HG03280 (cell line): ENCODE data around the gene TCHP.

Experiments
- ATAC-seq: cut with Tn5 transposase; IDR thresholded peaks from one replicate; pipeline ENCODE4 v1.9.1; 2021; ENCODE audit warnings: mild to moderate bottlenecking, moderate library complexity; ENCODE audit not compliant: unreplicated experiment

The TCHP gene

DNA sequence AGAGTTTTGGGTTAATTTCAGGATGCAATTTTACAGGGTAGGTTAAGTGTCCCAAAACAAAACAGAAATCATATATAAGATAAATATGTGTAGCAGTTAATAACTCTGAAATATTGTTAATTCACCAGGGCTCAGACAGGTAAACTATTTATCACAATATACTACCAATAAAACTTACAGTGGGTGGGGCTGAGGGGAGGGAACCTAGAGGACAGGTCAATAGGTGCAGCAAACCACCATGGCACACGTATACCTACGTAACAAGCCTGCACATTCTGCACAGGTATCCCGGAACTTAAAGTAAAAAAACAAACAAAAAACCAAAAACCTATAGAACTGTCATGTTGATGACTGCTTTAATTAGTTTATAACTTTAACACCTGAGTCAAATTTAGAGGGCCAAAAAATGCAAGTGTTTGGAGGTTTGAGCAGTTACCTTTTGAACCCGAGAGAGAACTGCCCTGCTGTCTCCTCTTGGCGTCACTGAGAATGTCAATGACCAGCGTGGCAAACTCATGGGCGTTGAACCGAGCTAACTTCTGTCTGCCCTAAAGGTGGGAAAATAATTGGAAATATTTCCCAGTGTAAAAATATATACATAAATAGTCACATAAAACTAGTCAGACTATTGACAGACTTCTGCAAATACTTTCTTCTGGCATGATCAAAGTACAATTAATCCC lies 59.5 kb downstream of the TCHP start:
- no peak for ATAC-seq

DNA sequence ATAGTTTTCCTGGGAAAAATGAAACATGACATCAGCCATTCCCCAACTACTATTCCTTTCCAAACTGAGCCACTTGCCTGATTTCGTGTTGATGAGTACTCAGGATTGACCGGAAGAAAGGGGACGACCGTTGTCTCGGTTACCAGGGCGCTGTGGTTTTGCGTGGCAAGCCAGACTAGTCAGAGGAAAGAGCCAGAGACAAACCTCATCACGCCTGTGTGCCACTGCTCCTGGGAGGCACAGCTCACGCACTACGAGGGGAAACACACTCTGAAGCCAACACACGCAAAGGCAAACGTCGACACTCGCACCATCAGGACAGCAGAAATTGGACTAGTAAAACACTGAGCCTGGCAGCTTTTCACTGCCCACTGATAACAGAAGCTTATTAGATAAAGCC lies 61.1 kb downstream of the TCHP start:
- ATAC-seq = no peak

DNA sequence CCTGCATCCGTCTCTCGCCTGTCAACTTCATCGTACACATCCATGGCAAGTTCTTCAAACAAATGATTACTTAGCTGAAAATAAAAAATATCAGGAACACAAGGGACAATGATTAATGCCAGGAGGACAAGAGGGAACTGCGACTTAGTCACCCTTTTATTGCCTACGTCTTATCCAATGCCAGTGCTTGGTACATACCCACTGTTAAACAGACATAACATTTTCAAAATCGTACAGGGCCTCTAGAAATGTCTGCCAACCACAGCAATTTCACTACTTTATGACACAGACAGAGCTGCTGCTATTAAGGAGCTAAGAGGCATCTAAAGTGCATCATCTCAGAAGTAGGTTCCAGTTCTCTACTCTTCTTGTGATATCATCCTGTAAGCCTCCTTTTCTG lies 61.5 kb downstream of the TCHP start:
- ATAC-seq = no peak

DNA sequence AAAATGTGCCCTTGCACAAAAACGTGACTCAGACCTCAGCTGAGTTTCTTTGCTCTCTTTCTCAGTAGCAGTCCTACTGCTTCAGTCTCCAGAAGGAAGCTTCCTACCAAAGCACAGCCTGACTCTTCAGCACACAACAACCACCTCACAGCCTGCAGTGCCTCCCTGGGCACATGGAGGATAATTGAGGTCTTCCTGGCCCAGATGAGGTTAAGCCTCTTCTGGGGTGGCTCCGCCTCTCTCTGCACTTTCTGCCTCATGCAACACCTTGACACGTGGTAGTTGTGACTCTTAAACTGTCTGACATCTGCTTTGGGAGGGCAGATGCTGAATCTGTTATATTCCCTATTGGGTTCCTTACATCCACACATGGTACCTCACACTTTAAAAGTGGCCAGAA lies 62.3 kb downstream of the TCHP start:
- ATAC-seq = no peak

DNA sequence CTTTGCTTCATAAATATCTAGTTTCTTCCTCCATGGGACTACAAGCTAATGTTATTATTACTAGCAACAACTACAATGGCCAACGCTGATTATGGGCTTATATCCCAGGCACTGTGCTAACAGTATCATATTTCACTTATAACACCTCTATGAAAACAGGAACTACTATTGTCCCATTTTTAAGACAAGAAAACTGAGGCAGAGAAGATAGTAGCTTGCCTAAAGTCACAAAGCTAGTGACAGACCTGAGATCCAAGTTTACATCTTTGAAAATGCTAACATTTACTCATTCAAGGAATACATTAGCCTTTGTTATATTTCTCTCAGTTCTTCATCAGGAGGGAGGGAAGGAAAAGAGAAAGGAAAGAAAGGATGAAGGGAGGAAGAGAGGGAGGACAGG lies 63.3 kb downstream of the TCHP start:
- no peak for ATAC-seq

DNA sequence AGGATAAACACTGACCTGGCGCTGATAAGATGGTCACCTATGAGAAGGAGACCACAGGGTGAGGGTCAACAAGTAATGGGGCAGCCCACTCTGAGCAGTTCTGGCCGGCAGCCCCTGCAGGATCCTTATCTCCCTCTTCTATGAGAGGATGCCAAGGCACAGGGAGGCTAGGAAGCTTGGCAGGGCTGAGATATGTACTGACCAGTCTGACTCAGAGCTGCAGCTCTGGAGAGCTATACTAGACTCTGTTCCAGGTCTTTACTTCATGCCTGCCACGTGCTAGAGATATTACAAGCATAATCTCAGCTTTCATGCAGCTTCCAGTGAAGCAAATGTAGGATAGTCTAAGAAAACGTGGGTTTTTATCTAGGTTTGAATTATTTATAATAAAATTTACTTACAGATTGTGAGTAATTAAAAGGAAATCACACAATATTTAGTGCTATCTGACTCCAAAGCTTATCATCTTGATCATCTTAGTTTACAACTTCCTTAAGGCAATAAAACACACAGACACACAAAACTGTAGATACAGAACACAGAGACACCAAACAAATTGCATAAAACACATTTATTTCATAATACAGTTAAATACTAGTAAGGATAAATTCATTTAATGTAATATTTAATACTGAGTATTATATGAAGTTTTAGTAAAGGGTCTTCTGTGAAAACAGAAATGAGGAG lies 63.8 kb downstream of the TCHP start:
- no peak for ATAC-seq

DNA sequence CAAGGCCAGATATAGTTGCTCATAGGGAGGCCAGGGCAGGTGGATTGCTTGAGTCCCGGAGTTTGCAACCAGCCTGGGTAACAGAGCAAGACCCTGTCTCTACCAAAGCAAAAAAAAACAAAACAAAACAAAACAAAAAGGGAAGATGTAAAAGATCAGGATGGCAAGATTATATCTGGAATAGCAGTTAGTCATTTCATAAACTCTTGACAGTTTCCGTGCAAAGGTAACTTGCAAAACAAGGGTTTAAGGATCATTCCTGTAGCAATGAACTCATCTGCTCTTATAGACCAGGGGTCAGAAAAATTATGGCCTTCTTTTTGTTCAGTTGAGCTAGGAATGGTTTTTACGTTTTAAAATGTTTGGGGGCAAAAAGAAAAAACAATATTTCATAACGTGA lies 66.5 kb downstream of the TCHP start:
- no peak for ATAC-seq

DNA sequence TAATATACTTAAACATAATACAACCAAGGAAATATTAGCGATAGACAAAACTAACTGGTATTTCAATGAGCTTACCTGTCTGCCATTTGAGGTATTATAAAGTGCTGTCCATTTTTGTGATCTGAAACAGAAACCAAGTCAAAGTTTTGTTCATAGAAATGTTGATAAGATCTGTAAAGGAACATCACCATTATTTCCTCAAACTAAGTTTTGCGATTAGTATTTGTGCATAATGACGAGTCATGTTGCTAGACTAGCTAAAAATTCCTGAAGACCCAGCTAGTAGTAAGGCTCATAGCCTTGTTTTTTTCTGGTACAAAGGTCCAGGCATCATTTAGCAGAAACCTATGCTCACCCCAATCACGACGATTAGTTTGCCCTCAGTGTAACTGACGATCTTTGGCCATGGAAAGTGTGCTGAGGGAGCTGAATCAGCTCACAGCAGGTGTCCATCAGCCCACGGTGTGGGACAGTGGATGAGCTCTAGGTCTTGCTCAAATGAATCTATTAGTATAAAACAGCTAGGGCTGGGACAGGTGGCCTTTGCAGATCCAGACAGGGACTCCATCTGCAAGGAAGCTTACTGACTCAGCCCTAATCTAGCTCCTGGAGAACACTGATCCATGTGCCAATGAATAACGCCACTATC lies 67.4 kb downstream of the TCHP start:
- ATAC-seq = no peak
